Measurements from ENCODE around the gene GBF1.

GRCh38 chr10:102371295-102371694 lies 126.0 kb downstream of the GBF1 start:
- TF ChIP-seq, protein P1, sequence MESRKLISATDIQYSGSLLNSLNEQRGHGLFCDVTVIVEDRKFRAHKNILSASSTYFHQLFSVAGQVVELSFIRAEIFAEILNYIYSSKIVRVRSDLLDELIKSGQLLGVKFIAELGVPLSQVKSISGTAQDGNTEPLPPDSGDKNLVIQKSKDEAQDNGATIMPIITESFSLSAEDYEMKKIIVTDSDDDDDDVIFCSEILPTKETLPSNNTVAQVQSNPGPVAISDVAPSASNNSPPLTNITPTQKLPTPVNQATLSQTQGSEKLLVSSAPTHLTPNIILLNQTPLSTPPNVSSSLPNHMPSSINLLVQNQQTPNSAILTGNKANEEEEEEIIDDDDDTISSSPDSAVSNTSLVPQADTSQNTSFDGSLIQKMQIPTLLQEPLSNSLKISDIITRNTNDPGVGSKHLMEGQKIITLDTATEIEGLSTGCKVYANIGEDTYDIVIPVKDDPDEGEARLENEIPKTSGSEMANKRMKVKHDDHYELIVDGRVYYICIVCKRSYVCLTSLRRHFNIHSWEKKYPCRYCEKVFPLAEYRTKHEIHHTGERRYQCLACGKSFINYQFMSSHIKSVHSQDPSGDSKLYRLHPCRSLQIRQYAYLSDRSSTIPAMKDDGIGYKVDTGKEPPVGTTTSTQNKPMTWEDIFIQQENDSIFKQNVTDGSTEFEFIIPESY (IDR thresholded peaks at IDR 0.05; ENCODE audit: borderline replicate concordance, low read depth), result no peak
- TF ChIP-seq CTCF (IDR thresholded peaks at IDR 0.05), result no peak
- TF ChIP-seq FOXJ3 (CRISPR knock-in tag; IDR thresholded peaks at IDR 0.05), result no peak
- TF ChIP-seq, protein P2, sequence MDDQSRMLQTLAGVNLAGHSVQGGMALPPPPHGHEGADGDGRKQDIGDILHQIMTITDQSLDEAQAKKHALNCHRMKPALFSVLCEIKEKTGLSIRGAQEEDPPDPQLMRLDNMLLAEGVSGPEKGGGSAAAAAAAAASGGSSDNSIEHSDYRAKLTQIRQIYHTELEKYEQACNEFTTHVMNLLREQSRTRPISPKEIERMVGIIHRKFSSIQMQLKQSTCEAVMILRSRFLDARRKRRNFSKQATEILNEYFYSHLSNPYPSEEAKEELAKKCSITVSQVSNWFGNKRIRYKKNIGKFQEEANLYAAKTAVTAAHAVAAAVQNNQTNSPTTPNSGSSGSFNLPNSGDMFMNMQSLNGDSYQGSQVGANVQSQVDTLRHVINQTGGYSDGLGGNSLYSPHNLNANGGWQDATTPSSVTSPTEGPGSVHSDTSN (IDR thresholded peaks at IDR 0.05), result no peak
- no peak for TF ChIP-seq CHD2 (IDR thresholded peaks at IDR 0.05; ENCODE audit: low read length, partially characterized antibody)
- TF ChIP-seq MAX (IDR thresholded peaks at IDR 0.05; ENCODE audit: low read depth), result no peak
- no peak for TF ChIP-seq EP300 (IDR thresholded peaks at IDR 0.05; ENCODE audit: borderline replicate concordance in 1 of 2, low read depth in 1 of 2, low read length in 1 of 2)
- TF ChIP-seq SIN3A (IDR thresholded peaks at IDR 0.05; ENCODE audit: borderline replicate concordance, low read depth, low read length), result no peak
- TF ChIP-seq JUND (IDR thresholded peaks at IDR 0.05), result no peak
- no peak for TF ChIP-seq ELF1 (IDR thresholded peaks at IDR 0.05)
- TF ChIP-seq TAF1 (IDR thresholded peaks at IDR 0.05; ENCODE audit: borderline replicate concordance, low read depth, low read length), result no peak
- TF ChIP-seq USF2 (IDR thresholded peaks at IDR 0.05; ENCODE audit: borderline replicate concordance, low read depth, low read length), result no peak
- TF ChIP-seq MEF2A (IDR thresholded peaks at IDR 0.05; ENCODE audit: borderline replicate concordance, low read depth), result no peak
